Hepatocyte (in vitro differentiated cells): ENCODE measurements around the gene NPAS3. TPM values are rescaled to one million over a fixed set of nuclear protein-coding genes. Genes with fewer than 3 reads are reported as not detected.

Source experiments
- DNase-seq: peaks from one replicate; pipeline ENCODE4 v3.0.0-alpha.2; 2016; ENCODE audit warnings: low spot score
- H2AFZ ChIP-seq: fragments of 200-600 bp; sonication (generic); 2 replicates; pipeline ENCODE4 v1.6.0; 2016; ENCODE audit warnings: antibody characterized with exemption, mild to moderate bottlenecking
- H3K27ac ChIP-seq: fragments of 200-600 bp; sonication (generic); 2 replicates; pipeline ENCODE4 v1.5.1; 2016; ENCODE audit warnings: mild to moderate bottlenecking
- H3K27me3 ChIP-seq: fragments of 200-600 bp; sonication (generic); 2 replicates; pipeline ENCODE4 v1.6.1; 2016
- H3K36me3 ChIP-seq: fragments of 200-600 bp; sonication (generic); replicated peaks from 2 replicates; pipeline ENCODE4 v1.5.1; 2016; ENCODE audit warnings: low read depth; ENCODE audit not compliant: insufficient read depth
- H3K4me1 ChIP-seq: fragments of 200-600 bp; sonication (generic); 2 replicates; pipeline ENCODE4 v1.5.1; 2016; ENCODE audit warnings: mild to moderate bottlenecking, moderate library complexity; ENCODE audit not compliant: insufficient read depth
- H3K4me2 ChIP-seq: fragments of 200-600 bp; sonication (generic); 2 replicates; pipeline ENCODE4 v1.6.0; 2016
- H3K4me3 ChIP-seq: fragments of 200-600 bp; sonication (generic); 2 replicates; pipeline ENCODE4 v1.5.1; 2016; ENCODE audit warnings: mild to moderate bottlenecking
- H3K79me2 ChIP-seq: fragments of 200-600 bp; sonication (generic); 2 replicates; pipeline ENCODE4 v1.6.0; 2017; ENCODE audit warnings: mild to moderate bottlenecking
- H3K9me2 ChIP-seq: fragments of 200-600 bp; sonication (generic); replicated peaks from 2 replicates; pipeline ENCODE4 v1.6.0; 2017; ENCODE audit warnings: mild to moderate bottlenecking; ENCODE audit not compliant: insufficient read depth
- H3K9me3 ChIP-seq: fragments of 200-600 bp; sonication (generic); 2 replicates; pipeline ENCODE4 v1.5.1; 2016; ENCODE audit warnings: low read depth, mild to moderate bottlenecking
- H4K20me1 ChIP-seq: fragments of 200-600 bp; sonication (generic); 2 replicates; pipeline ENCODE4 v1.6.0; 2016; ENCODE audit warnings: mild to moderate bottlenecking; ENCODE audit not compliant: insufficient read depth, poor library complexity, severe bottlenecking
- CTCF ChIP-seq: fragments of 200-600 bp; sonication (generic); IDR thresholded peaks from 2 replicates; pipeline ENCODE4 v1.5.1; 2016; ENCODE audit warnings: antibody characterized with exemption, mild to moderate bottlenecking; ENCODE audit not compliant: poor library complexity
- EZH2 ChIP-seq: fragments of 200-600 bp; sonication (generic); IDR thresholded peaks from 2 replicates; pipeline ENCODE4 v1.6.1; 2016; ENCODE audit warnings: antibody characterized with exemption, mild to moderate bottlenecking, borderline replicate concordance
- EZH2phosphoT487 ChIP-seq: fragments of 200-600 bp; sonication (generic); IDR thresholded peaks from one replicate; pipeline ENCODE4 v1.6.1; 2018; ENCODE audit warnings: antibody characterized with exemption, mild to moderate bottlenecking, low read depth, moderate library complexity; ENCODE audit not compliant: unreplicated experiment, severe bottlenecking
- WGBS: methylation state at CpG from one replicate; pipeline ENCODE4 v1.1.6; 2016; ENCODE audit warnings: low lambda C conversion rate; ENCODE audit errors: missing lambda C conversion rate; 5-methylcytosine and 5-hydroxymethylcytosine counted together
- polyA plus RNA-seq: library from polyadenylated mRNA; unstranded; fragments of >200 nt; fragmentation: Nextera tagmentation; extraction: Ambion mirVana; gene quantifications from 2 replicates; pipeline ENCODE4 v1.2.1, GENCODE V29; 2016
- total RNA-seq: library from RNA; depleted of rRNA; stranded (reverse); fragments of >200 nt; gene quantifications from 2 replicates; pipeline ENCODE4 v1.2.3, GENCODE V29; 2014

The NPAS3 gene
- total and polyA plus RNA-seq, 2 experiments from 2014 or later: 0.11 to 1.1 TPM

GRCh38 chr14:32920696-32921276, 17.9 kb upstream of the NPAS3 start:
- DNase-seq: no peak
- WGBS: 66% methylated on average over 6 of the region's 6 CpGs
- Histone ChIP-seq H3K4me3 (no peak overlapping the region), H3K9me3 (no peaks in the 10 kb centered on the region), H3K27me3 (no peaks in the 10 kb centered on the region), H4K20me1 (no peaks in the 10 kb centered on the region), H3K79me2 (no peaks in the 10 kb centered on the region), H3K4me2 (no peak overlapping the region), H3K36me3 (no peaks in the 10 kb centered on the region), H3K27ac (no peak overlapping the region), H2AFZ (no peak overlapping the region), H3K4me1 (no peaks in the 10 kb centered on the region), H3K9me2 (no peaks in the 10 kb centered on the region)
- TF ChIP-seq EZH2phosphoT487: no peak
- no peak for TF ChIP-seq EZH2
- TF ChIP-seq CTCF: no peak

GRCh38 chr14:32925439-32925838, 13.2 kb upstream of the NPAS3 start:
- no peak overlapping the region for H3K4me2 ChIP-seq
- no peaks in the 10 kb centered on the region for H3K36me3 ChIP-seq
- no peak overlapping the region for H2AFZ ChIP-seq
- no peak overlapping the region for H3K4me3 ChIP-seq
- no peaks in the 10 kb centered on the region for H3K79me2 ChIP-seq
- DNase-seq: no peak
- H3K27ac ChIP-seq: no peak overlapping the region
- no peaks in the 10 kb centered on the region for H3K9me3 ChIP-seq
- H3K9me2 ChIP-seq: no peaks in the 10 kb centered on the region
- no peaks in the 10 kb centered on the region for H4K20me1 ChIP-seq
- H3K27me3 ChIP-seq: peaks cover 18% of the 10 kb centered on the region
- TF ChIP-seq CTCF (no peak), EZH2phosphoT487 (no peak), EZH2 (no peak)
- H3K4me1 ChIP-seq: no peaks in the 10 kb centered on the region

- 11% methylated on average over 30 of the region's 30 CpGs for WGBS
- Histone ChIP-seq H3K36me3 (no peaks in the 10 kb centered on the region), H2AFZ (peak overlapping the region; percentile 3), H3K4me1 (peaks cover 22% of the 10 kb centered on the region), H3K4me2 (peak overlapping the region; percentile 89), H4K20me1 (no peaks in the 10 kb centered on the region), H3K27ac (no peak overlapping the region), H3K79me2 (no peaks in the 10 kb centered on the region), H3K9me2 (no peaks in the 10 kb centered on the region), H3K4me3 (no peak overlapping the region), H3K9me3 (no peaks in the 10 kb centered on the region), H3K27me3 (peaks cover 86% of the 10 kb centered on the region)
- DNase-seq: no peak
- TF ChIP-seq EZH2phosphoT487: no peak
- TF ChIP-seq EZH2: peak; percentile 55
Measured at GRCh38 chr14:32932302-32932913, 6.3 kb upstream of the NPAS3 start.

GRCh38 chr14:32932914-32933628, 5.6 kb upstream of the NPAS3 start:
- Histone ChIP-seq H3K27me3 (peaks cover 92% of the 10 kb centered on the region), H3K9me3 (no peaks in the 10 kb centered on the region), H3K4me3 (peak overlapping the region; percentile 49), H2AFZ (peak overlapping the region; percentile 56), H3K9me2 (no peaks in the 10 kb centered on the region), H3K79me2 (no peaks in the 10 kb centered on the region), H3K4me1 (peaks cover 25% of the 10 kb centered on the region), H3K36me3 (no peaks in the 10 kb centered on the region), H3K27ac (no peak overlapping the region), H3K4me2 (peak overlapping the region; percentile 89), H4K20me1 (peaks cover 4% of the 10 kb centered on the region)
- no peak for DNase-seq
- under 1% methylated on average over 57 of the region's 59 CpGs for WGBS
- TF ChIP-seq CTCF: no peak
- TF ChIP-seq EZH2phosphoT487: peak; percentile 21
